ENCODE results near the gene HOXD13. TPM values are rescaled to one million over a fixed set of nuclear protein-coding genes. Genes with fewer than 3 reads are reported as not detected.

HOXD13 gene
- polyA plus RNA-seq, 4 donors = 0.10 to 0.41 (median 0.22) TPM

DNA sequence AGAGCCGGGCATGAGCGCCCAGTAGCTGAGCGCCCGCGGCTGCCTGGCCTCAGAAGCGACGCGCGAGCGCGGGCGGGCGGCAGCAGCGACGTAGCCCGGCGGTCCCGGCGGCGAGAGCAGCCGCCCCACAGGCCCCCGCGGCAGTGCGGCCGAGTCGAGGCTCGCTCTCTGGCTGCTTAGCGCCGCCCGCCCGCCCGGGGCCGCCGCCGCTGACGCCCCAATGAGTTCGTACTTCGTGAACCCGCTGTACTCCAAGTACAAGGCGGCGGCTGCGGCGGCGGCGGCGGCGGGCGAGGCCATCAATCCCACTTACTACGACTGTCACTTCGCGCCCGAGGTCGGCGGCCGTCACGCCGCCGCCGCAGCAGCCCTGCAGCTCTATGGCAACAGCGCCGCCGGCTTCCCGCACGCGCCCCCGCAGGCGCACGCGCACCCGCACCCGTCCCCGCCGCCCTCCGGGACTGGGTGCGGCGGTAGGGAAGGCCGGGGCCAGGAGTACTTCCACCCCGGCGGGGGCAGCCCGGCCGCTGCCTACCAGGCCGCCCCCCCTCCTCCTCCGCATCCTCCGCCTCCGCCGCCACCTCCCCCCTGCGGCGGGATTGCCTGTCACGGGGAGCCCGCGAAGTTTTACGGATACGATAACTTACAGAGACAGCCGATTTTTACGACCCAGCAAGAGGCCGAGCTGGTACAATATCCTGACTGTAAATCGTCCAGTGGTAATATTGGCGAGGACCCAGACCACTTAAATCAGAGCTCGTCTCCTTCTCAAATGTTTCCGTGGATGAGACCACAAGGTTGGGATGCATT, 37.8 kb downstream of the HOXD13 start:
- peak in 2 of 4 donors; percentile 81 to 91 for DNase-seq (ENCODE audit: low read depth in 4 of 4, low spot score in 3 of 4)

DNA sequence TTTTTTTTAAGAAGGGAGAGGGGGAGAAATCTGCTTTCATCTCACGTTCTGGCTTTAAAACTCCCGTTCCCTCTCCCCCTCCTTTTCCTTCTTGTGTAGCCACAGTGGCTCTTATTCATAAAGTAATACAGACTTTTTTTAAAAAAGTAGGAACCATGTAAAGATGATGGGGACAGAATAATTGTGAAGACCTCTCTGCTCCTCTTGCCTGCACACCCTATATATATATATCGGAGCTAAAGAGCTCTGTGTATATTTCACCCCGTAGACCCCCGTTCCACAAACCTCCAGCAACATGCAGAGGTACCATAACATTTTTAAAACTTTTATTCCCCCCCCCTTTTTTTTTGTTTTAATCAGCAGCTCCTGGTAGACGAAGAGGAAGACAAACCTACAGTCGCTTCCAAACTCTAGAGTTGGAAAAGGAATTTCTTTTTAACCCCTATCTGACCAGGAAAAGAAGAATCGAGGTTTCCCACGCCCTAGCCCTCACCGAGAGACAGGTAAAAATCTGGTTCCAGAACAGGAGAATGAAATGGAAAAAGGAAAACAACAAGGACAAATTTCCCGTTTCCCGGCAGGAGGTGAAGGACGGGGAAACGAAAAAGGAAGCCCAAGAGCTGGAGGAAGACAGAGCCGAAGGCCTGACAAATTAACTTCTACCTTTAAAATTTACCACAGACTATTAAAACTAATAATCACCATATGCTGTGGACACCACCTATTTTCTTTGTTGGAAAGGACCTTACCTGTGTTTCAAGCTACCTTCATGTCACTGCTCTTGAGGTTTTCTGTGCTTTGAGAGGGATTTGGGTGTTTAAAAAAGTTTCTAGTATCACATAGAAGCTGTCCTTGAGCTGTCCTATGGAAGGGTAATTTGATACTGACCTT, 38.7 kb downstream of the HOXD13 start:
- no peak for DNase-seq (ENCODE audit: low read depth in 4 of 4, low spot score in 3 of 4)

DNA sequence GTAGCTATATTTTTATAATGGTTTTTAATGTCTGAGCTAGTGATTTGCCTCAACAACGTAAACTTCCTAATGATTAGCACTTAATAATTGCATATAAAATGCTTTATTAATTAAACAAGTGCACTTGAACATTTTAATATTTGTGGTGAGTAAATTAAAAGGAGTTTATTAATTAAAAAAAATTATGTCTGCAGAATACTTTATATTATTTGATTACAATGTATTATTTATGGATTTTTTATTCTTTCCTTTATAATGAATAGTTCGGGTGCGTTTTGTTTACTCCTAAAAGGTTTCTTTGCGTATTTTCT, 39.3 kb downstream of the HOXD13 start:
- no peak for DNase-seq (ENCODE audit: low read depth in 4 of 4, low spot score in 3 of 4)

DNA sequence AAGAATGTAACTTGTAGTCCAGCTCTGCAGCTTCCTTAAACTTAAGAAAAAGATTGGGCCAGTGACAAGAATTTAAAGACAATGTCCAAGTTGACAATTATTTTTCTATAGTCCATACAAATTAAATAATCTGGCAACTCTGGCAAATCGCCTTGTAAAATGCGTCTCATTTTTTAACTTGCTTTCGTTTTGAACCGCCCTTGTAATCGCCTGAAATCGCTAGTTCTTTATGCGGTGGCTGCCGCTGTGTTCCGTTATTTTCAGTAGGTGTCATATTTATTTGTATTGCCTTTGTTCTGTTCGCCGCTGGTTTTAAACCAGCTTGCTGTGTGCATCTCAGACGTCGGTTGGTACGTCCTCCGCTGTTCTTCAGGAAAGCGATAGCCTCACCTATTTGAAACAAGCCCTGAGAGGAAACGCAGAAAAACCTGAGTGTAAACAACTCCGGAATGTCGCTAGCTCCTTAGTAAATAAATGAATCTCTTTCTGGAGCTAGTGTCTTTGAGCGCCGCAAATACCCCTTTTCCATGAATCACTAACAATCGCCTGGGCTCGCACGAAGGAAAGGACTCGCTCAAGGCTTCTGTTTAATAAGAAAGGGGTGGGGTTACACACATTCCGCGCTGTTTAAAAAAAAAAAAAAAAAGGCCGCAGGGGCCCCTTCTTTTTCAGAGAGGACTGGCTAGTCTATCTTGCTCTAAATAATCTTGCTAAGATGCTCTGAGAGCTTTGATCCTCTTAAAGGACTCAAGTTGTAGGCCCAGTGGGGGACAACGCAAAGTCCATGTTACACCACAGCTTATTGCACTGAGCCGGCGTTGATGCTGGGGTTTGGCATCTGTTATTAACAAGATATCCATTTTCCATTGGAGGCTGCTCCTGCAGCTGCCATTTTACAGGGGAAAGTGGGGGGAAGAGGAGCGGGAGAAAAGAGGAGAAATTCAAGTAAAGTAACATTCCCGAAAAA, 40.0 kb downstream of the HOXD13 start:
- no peak for DNase-seq (ENCODE audit: low read depth in 4 of 4, low spot score in 3 of 4)

DNA sequence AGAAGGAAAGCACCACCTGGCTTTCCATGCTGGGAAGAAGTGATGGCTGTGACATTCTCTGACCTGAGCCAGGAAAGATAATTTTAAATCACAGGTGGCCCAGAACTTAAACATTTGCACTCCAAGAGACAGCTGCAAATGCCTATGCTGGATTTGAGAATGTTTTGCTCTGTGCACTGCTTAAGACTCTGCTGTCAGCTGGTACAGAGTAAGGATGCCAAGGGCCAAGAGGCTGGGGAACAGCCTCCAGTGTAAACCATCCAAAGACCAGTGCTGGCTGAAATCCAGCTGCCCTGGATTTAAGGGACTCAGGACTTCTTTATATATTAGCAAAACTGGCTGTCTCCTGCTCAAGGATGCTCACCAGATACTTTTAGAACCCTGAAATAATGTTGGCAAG, 40.9 kb downstream of the HOXD13 start:
- no peak for DNase-seq (ENCODE audit: low read depth in 4 of 4, low spot score in 3 of 4)

DNA sequence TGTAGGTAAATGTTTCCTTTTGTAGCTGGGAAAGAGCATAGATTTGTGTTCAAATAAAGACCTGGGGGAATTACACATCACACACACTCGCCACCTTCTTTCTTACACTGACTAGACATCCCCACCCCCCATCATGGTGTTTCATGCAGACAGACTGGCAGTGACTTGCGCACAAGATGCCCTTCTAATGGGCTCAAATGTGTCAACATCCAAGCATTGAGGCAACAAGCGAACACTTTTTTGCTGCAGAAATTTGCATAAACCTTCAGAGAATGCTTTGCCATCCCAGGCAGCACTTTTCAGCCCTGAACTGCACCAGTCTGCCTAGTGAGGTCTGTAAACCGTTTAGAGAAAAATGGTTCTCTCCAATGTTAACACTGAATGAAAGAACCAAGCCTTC, 41.5 kb downstream of the HOXD13 start:
- no peak for DNase-seq (ENCODE audit: low read depth in 4 of 4, low spot score in 3 of 4)

DNA sequence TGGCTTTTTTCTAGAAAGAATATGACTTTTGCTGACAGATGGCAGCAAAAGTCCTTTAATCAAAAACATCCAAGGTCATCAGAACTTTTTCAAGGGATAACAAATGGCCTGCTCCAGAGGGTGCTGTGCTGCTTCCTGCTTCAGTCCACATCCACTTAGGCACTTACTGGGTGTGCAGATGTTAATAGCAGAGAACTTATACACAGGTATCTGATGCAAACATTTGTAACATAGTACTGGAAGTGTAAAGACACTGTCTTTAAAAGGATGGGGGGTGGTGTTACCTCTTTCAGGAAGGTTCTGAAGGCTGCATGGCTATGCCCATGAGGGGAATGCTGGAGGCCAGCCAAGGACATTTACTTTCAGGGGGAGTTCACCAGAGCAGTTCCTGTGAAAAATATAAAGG, 42.5 kb downstream of the HOXD13 start:
- DNase-seq (ENCODE audit: low read depth in 4 of 4, low spot score in 3 of 4) = no peak

DNA sequence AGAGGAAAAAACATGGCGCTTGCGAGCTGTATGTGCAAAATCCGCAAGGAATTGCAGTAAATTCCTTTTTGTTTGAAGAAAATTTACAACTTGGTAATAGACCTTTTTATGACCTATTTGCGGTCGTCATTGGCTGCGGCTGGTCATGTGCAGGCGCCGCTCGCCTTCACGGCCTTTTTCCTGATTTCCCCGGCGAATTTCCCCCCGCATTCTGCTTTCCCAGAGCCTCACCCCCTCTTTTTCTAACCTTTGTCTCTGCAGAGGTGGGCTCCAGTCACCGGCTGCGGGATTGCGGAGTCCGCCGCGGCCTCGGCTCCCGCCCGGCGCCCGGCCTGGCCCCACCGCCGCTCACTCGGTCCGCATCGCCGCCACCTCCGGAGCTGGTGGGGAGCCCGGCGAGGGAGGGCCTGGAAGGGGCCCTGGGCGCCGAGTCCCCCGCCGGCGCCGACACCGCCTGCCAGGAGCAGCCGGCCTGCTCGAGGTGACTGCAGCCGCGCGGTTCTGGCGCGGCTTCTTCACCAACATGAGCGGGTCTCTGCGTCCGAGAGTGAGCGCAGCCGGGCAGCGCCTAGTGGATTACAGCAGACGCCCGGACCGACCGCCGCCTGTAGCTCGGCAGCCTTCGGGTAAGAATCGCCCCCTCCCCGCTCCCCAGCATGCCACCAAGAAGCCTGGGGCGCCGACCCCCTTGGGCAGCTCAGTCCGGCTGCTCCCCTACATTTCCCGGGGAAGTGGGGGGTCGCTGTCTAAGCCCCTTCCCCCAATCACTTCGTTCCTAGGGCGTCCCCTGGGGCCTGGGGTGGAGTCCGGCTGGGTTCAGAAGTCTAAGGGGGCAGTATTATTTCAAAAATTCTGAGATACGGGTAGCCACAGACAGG, 44.1 kb downstream of the HOXD13 start:
- no peak for DNase-seq (ENCODE audit: low read depth in 4 of 4, low spot score in 3 of 4)

DNA sequence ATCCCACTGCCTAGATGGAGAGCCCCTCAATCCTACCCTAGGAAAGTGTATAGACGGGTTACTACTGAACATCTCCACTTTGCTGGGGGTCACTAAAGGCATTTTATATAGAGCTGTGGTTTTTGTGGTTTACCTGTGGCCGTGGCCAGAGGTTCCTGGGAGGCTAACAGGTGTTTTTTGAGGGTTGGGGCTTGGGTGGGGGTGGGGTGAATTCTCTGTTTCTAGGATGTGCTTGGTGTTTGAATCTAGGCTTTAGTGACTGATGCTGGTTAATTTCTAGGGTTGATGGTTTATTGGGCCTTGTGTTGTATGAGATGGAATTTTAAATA, 44.7 kb downstream of the HOXD13 start:
- DNase-seq (ENCODE audit: low read depth in 4 of 4, low spot score in 3 of 4) = no peak

DNA sequence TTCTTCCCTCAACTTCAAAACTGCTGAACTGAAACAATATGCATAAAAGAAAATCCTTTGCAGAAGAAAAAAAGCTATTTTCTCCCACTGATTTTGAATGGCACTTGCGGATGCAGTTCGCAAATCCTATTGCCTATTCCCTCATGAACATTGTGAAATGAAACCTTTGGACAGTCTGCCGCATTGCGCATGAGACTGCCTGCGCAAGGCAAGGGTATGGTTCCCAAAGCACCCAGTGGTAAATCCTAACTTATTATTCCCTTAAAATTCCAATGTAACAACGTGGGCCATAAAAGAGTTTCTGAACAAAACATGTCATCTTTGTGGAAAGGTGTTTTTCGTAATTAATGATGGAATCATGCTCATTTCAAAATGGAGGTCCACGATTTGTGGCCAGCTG, 45.4 kb downstream of the HOXD13 start:
- no peak for DNase-seq (ENCODE audit: low read depth in 4 of 4, low spot score in 3 of 4)

DNA sequence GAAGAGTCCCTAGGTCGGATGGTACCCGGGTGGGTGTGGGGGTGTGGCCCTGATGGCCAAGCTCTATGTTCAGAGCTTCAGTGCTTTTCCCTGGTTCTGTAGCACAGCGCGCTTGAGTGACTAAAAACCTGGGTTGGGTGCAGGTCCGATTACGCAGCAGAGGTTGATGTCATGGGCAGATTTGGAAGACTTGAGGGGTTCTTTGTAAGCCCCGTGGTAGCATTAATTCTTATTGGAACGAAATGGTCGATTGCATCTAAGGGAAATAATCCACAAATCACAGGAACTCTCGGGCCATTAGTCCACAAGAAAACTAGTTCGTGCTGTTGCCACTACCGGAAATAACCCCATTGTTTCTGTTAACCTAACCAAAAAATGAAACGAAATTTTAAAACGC, 46.0 kb downstream of the HOXD13 start:
- DNase-seq (ENCODE audit: low read depth in 4 of 4, low spot score in 3 of 4) = no peak

DNA sequence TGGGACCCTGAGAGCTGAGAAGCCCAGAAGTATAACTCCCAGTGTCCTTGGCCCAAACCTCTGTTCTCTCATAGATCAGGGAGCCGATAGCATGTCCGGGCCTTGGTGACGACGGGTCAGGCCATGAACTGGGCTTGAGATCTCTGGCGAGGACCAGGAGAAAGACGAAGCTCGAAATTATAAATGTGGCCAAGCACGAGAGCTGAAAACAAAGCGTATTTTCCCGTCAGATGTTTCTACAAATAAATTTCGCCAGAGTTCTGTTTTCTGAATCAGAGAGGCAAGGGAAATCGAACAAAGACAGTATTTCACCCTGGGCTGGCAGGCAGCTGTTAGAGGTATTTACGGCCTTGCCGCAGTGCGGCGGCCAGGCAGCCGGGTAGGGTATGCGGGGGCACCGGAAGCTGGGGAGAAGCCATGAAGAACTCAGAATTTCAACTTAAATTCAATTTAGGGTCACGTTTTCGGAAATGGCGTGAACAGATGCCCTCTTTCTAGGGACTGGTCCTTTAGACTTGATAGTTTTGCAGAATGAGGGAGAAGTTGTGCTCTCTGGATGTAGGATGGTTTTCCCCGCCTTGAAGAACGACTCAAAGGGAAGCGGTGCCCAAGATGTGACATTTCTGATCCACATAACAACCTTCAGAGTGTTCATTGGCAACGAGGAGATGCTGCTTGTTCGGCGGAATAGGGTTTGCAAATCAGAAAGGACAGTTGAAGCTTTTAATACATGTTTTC, 46.6 kb downstream of the HOXD13 start:
- DNase-seq (ENCODE audit: low read depth in 4 of 4, low spot score in 3 of 4) = no peak

DNA sequence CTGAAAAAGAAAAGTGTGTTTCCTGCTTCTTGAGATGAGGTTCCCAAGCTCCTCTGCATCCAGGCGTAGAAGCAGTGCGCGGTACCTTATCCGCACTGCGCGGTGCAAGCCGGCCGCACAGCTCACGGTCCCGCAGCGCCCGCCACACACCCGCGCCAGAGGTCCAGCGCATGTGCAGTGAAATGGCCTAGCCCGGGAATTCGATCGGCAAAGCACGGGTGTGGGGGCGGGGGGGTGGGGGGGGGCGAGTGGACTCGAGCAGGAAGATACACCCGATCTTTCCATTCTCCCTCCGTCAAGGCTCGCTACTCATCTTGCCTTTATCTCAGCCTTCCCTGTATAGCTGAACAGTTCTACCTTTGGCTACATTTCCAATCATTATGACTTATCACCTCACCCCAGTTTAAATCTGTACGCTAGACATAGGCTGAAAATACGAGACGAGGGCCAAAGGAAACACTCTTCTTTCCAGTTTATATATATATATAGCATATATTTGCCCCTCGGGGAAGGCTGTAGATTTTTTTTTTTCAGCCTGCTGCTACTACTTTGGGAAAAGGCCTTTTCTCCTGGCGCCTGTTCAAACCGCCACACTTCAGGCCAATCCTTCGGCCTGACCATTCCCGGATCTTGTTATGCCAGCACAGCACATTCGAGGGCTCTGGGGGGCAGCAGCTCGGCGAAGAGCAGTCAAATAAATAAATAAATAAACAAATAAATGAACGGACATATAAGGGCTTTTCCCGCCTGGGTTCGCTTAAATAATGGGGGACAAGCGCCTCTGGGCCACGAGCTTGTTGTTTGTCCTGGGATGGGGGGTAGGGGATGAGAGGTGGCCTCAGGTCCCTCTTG, 47.4 kb downstream of the HOXD13 start:
- no peak for DNase-seq (ENCODE audit: low read depth in 4 of 4, low spot score in 3 of 4)

DNA sequence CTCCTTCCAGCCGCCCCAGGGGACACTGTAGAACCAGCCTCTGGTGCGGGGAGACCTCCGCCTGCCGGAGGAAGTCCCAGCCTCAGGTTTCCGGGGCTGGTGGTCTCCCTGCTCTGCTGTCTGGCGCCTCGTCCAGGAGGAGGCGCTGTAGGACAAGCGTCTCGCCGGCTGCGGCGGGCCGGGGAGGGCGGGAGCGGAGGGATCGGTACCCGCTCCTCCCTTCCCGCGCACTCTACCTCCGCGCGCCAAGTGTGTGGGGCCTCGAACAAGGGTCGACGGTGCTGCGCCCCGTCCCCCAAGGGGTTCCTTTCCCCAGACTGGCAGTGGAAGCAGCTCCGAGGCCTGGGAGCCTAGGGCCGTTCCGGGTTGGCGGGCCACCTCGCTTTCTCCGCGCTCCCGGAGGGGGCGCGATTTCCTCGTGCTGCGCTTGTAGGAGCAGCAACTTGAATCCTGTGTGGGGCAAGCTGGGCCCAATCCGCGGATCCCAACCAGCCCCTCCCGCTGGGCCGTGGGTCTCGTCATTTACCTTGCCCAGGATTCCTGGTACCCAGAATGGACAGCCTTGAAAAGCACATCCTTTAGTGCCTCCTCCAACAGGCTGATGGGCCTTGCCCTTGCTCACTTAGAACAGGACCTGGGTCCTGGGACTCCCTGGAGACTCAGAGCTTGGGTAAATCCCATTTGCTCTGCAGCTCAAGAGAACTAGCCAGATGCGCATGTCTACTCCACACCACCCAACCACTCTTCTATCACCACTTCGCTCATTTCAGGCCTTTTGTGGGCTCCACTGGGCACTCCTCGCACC, 48.2 kb downstream of the HOXD13 start:
- DNase-seq (ENCODE audit: low read depth in 4 of 4, low spot score in 3 of 4) = peak in 1 of 4 donors; percentile 84

DNA sequence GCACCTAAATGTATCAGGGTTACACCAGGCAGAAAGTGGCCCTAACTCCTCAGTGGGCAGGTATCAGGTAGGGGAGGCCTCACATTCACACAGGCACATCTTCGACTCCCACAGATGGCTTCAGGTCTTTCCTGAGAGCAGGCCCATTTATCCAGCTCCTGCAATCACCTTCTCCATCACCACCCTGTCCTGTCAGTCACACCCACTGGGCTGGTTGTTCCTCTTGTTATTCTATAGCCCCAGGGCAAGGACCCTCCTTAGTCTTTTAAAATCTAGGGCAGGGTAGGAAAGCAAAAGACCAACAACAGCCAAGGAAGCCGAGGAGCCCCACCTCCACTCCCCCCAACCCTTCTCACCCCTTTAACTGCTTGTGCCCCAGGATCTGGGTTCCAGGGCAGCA, 49.8 kb downstream of the HOXD13 start:
- no peak for DNase-seq (ENCODE audit: low read depth in 4 of 4, low spot score in 3 of 4)
